NCI-H1694 (cell line): ENCODE results near the gene PDE4D.

ENCODE experiments used
- DNase-seq: peaks from one replicate; lab custom pipeline; 2025; lab: John Stamatoyannopoulos, UW

The PDE4D gene

DNA sequence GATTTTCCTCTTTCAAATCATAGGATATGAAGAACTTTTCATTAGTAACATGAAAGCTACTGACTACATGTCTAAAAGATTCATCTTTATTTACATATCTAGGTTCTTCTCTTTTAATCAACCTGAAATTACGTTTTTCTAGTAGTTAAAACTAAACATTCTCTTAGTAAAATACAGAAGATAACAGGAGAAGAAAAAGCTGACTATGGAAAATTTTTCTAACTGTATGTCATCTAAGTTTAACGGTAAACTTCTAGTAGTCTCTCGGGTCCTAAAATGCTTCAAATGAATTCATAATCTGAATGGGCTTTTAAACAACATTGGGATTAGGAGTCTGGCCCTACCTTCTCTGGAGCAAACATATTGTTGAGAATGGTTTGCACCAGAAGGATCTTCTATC is 151.9 kb downstream of the PDE4D start:
- no peak for DNase-seq

DNA sequence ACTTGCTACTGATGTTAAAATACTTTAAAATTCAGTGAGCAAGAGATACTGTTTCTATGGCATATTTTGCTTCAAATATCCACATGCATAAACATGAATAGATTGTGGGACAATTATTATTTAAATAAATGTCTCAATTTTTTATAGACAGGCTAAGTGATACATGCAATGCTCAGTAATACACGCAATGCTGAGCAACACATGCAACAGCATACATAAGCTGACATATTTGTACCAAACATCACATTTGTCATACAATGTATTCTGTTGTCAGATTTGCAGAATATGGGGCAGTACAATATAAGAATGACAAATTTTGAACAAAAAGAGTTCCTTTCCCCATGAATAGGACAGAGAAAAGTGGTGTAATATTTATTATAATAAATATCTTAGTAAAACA is 155.5 kb downstream of the PDE4D start:
- DNase-seq: no peak

- no peak for DNase-seq
Observed at GRCh38 chr5:59732806-59733205, 160.7 kb downstream of the PDE4D start.

GRCh38 chr5:59732301-59732700 is 161.2 kb downstream of the PDE4D start:
- DNase-seq: no peak

DNA sequence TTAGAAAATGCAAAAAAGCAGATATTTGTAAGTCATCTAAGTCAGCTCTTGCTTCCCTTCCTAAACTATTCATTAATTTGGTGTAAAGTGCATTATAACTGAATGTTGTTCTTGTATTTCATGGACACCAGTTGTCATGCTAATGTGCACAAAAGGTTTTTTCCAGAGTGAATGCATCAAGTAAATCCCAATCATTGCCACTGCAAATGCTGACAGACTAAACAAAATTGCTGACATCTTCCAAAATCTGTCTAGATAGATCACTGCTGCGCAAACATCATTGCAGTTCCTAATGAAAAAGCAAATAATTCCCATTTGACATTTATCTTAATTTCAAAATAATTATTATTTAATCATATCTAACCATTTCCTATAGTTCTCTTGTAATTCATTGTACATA is 161.7 kb downstream of the PDE4D start:
- no peak for DNase-seq

DNA sequence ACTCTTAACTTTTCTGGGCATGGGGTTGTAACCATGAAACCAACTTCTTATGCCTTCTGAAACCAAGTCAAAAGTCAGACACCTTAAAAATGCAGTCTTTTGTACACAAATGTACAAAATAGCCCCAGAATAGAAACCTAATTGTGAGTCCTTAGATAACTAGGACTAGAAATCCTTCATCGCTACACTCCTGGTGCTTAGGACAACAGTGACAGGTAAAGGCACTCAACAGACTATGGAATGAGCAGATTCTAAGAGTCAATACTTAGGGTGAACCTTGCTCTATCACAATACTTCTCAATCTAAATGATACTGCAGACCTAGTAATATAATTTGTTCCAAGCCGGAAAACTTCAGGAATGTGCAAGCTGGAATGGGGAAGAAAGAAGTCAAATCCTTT is 163.7 kb downstream of the PDE4D start:
- DNase-seq: no peak

- DNase-seq: no peak
Observed at GRCh38 chr5:59729357-59729756, 164.2 kb downstream of the PDE4D start.

DNA sequence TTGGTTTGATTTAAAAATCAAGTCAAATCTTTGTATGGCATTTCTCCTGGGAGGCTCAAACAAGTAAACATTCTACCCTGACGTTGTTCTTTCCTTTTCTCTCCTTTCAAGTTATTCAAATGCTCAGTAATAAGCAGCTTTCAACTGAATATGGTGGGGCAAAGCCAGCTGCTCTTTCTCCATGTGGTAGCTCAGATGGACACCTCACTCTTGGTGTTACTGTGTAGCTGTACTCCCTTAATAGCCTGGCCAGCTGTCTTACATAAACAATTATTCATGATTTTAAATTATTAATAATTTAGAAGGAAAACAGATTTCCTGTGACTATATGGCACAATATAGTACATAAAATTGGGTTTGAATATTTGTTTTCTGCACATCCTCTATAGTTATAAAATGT is 165.2 kb downstream of the PDE4D start:
- no peak for DNase-seq

- DNase-seq: no peak
Observed at GRCh38 chr5:59727186-59727585, 166.3 kb downstream of the PDE4D start.

DNA sequence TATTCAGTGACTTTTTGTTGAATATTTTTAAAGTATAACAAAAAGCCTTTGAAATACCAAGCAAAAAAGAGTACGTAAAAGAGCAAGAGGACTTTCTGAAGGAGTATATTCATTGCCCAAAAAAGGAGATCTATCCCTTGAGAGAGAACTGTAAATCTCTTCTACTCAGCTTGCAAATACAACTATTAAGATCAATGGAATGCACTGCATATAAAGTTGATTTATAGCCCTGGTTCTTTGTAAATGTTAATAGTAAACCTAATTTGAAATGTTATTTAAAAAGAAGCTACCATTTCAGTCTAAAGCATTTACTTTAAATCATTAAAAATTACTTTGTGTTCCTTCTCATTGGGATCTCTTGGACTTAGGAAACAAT is 168.1 kb downstream of the PDE4D start:
- DNase-seq: no peak

DNA sequence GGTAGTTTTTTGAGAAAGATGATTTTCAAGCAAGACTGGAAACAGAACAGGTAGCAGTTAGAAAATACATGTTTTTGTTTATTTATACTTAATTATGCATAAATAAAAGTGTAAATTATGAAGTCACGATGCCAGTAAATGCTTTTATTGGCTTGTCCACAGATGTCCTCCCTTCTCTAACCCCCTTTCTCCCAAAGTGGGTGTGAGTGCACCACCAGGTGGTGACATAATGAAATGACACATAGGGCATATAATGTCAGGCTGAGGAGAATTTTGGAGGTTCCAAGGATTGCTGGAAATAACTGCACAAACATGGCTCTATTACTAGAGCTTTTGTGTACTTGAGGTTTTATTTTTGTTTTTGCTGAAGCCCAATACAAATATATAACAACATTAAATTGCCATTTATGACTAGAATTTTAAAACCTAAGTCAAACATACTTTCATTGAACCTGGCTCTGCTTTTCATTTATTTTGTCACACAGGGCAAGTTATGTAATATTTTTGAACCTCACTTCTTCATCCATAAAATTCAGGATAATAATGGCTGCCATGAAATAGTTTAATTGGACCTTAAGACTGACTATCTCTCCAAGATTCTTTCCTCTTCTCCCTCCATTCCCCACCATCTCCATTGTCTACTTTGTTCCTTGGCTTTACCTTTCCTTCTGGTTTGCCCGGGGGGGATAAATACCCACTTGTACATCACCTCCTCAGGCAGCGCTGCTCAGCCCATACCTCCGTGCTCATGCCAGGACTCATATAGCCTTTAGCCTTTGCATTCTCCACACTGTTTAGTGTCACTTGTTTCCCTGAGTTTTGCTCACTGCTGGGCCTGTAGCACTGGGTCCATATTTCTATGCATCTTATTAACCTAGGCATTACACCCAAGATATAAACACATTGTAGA is 168.8 kb downstream of the PDE4D start:
- DNase-seq: no peak

DNA sequence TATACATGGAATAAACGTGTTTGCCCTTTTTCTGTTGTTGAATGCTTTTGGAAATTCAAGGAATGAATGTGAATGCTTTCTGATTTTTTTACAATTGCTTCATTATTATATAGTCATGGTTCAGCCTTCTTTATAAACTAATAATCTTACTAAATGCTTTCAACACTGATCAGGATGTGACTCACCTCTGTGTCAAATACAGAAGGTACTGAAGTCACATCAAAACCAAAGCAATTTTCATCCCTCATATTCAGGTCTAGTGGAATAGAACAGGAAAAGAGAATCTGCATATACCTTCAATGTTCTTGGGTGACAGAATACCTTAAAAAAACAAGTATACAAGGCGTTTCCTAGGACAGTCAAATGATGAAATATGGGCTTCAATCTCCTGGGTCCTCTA is 170.7 kb downstream of the PDE4D start:
- no peak for DNase-seq

GRCh38 chr5:59721741-59722140 is 171.8 kb downstream of the PDE4D start:
- DNase-seq: no peak

GRCh38 chr5:59720063-59720462 is 173.5 kb downstream of the PDE4D start:
- DNase-seq: no peak

DNA sequence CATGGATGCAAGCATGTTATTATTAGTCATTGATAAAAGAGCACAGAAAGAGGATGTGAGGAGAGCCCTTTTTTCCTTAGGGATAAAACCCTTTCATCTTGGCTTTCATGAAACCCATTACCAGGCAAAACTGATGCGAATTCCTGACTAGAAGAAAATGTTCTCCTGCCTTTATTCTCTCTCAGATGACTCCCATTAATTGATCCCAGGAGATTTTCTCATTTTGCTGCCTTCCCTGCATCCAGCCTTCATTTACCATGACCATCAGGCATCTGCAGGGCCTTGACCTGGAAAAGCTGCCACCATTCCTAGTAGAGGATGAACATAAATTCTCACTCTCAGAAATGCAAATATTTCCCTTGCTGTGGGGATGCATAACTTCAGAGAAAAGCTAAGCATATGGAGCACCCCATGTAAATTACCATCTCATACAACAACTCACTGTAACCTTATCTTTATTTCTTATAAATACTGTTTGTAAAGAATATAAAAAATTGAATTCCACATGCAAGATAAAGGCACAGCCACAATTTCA is 176.5 kb downstream of the PDE4D start:
- DNase-seq: no peak

- DNase-seq: no peak
Observed at GRCh38 chr5:59716029-59716428, 177.5 kb downstream of the PDE4D start.

- DNase-seq: no peak
Observed at GRCh38 chr5:59715228-59715627, 178.3 kb downstream of the PDE4D start.

- DNase-seq: no peak
Observed at GRCh38 chr5:59713498-59713844, 180.1 kb downstream of the PDE4D start.

DNA sequence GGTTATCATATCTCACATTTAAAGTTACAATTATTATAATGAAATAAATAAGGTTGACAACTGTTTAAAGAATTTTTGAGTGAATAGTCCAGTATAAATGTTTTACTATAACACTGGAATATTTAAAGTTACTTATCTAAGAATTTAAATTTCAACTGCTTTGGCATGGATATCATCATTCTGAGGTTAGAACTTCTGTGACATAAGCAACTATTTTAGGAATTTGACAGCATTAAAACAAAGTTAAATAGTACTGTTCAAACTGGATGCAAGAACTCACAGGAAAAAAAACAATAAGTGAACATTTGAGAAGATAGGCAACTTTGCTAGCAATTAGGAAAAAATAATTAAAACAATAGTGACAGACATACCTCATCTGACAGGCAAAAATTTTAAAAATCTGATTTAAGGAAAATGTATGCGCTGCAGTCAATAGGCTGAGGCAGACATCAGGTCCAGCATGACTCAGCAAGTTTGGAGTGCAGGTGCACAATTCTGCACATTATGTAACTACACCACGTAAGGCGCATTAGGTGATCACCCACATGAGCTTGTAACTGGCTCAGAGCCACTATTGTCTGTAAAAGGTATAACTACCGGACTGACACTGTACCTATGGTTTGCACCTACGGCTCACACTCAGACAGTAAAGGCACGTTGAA is 180.6 kb downstream of the PDE4D start:
- DNase-seq: no peak

DNA sequence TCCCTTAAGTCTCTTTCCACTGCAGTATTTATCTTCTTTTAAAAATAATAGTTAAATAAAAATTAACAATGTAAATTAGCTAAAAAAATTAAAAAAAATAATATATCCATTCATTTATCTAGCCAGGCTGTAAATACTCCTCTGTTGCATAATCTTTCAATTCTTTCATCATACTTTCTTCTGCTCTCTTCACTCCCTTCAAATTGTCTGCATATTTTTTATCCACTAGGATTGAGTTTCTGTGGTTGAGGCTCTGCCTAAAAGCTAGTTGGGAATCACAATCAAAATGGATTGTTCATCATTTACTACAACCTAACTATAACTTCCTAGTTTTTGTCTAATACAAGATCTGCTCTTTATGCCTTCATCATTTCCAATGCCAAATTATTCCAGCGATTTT is 182.2 kb downstream of the PDE4D start:
- no peak for DNase-seq

GRCh38 chr5:59709846-59710245 is 183.7 kb downstream of the PDE4D start:
- no peak for DNase-seq

DNA sequence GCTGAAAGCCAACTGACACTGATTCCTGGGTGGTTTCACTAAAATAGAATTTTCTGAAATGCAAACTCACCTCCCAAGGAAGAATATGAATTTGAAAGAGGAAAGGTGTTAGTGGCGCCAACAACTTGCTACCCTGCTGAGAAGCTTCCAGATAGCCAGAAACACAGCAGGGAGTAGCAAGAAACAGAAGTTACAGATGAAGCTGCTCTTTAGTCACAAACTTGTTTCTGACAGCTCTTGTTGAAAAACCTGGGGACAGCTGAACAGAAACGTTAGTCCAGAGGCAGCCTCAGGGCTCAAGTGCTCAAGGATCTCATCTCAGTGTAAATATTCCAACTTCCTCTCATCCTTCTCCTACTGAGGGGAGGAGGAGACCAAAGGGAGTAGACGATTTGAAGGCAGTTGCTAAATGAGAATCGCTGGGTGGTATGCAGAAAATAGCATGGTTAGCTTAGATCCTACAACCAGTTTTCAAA is 184.1 kb downstream of the PDE4D start:
- DNase-seq: no peak

- DNase-seq: no peak
Observed at GRCh38 chr5:59704936-59705335, 188.6 kb downstream of the PDE4D start.
